Hippocampal formation (tissue), 2 donors: ENCODE results near the gene PDYN.
"Not testable (repeated sequence)": the region's sequence is repeated elsewhere in the genome, so short reads cannot be mapped to it uniquely, and the experiment has no call there.

Experiments used
- DNase-seq, 2 donors: peaks; one replicate each; lab custom pipeline; 2025; lab: John Stamatoyannopoulos, UW

PDYN gene

GRCh38 chr20:1993986-1994385 lies at the start of gene PDYN:
Gene PDYN (minus strand): TSS chr20:1994058. CDS start chr20:1983084, 10,974 bp downstream.
- no peak for DNase-seq

- DNase-seq: no peak
These were observed 48.5 kb upstream of the PDYN start for GRCh38 chr20:2042400-2042799.

GRCh38 chr20:2038161-2038560 lies 44.3 kb upstream of the PDYN start:
- no peak for DNase-seq

GRCh38 chr20:2037296-2037914 lies 43.5 kb upstream of the PDYN start:
- DNase-seq: no peak

GRCh38 chr20:2036357-2036756 lies 42.5 kb upstream of the PDYN start:
- not testable (repeated sequence) for DNase-seq

- no peak for DNase-seq
These were observed 38.3 kb upstream of the PDYN start for GRCh38 chr20:2032168-2032567.

- no peak for DNase-seq
These were observed 32.7 kb upstream of the PDYN start for GRCh38 chr20:2026514-2026913.

GRCh38 chr20:2026004-2026403 lies 32.1 kb upstream of the PDYN start:
- no peak for DNase-seq

- no peak for DNase-seq
These were observed 29.3 kb upstream of the PDYN start for GRCh38 chr20:2023151-2023550.

- no peak for DNase-seq
These were observed 28.3 kb upstream of the PDYN start for GRCh38 chr20:2022163-2022562.

GRCh38 chr20:2010533-2010932 lies 16.7 kb upstream of the PDYN start:
- DNase-seq: no peak

- DNase-seq: no peak
These were observed 12.8 kb upstream of the PDYN start for GRCh38 chr20:2006452-2007361.

GRCh38 chr20:2005831-2006426 lies 12.1 kb upstream of the PDYN start:
- peak; percentile 8 to 17 for DNase-seq

GRCh38 chr20:2005359-2005758 lies 11.5 kb upstream of the PDYN start:
- no peak for DNase-seq

- DNase-seq: no peak
These were observed 10.3 kb upstream of the PDYN start for GRCh38 chr20:2004171-2004570.

- DNase-seq: no peak
These were observed 8.5 kb upstream of the PDYN start for GRCh38 chr20:2002365-2002764.

- no peak for DNase-seq
These were observed 7.3 kb upstream of the PDYN start for GRCh38 chr20:2001119-2001518.

- no peak for DNase-seq
These were observed 6.4 kb upstream of the PDYN start for GRCh38 chr20:2000285-2000684.

GRCh38 chr20:1998715-1999114 lies 4.9 kb upstream of the PDYN start:
- no peak for DNase-seq

GRCh38 chr20:1998193-1998520 lies 4.3 kb upstream of the PDYN start:
- DNase-seq: no peak

- DNase-seq: no peak
These were observed 3.8 kb upstream of the PDYN start for GRCh38 chr20:1997483-1998192.

- DNase-seq: no peak
These were observed 1.9 kb upstream of the PDYN start for GRCh38 chr20:1995531-1996310.
